ENCODE measurements around the gene HOXB3.

Gene HOXB3

DNA sequence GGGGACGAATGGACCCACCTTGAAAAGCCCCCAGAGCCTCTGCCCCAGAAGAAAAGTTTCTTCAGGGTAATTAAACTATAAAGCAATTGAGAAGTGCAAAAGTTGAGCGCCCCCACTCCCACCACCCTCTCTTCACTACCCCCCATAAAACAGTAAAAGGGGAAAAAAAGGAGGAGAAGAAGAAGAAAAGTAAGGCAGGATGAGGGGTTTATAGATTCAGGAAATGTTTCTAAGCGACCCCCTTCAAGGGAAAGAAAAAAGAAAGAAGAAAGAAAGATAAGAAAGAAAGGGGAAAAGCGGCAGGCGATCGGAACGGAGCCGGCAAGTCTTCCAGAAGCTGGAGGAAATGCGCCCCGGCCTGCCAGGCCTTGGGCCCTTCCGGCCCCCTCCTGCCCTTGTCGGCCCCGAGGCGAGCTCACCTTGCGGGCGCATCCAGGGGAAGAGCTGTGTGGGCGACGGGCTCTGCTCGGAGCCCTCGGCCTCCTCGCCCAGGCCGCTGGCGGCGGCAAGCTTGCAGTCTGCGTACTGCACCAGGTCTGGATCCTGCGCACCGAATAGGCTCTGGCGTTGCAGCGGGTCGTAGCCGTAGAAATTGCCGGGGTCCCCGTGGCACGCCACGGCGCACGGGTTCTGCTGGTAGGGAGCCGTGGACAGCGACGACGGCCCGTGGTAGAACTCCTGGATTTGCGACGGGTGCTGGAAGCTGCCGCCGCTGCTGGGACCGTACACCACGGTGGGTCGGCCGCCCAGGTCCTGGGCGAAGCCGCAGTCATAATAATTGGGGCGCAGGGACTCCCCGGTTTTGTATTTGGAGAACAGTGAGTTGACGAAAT lies 24.0 kb upstream of the HOXB3 start:
- peaks cover 55% of the 10 kb centered on the region for H3K27me3 ChIP-seq (ENCODE audit: insufficient read depth, poor library complexity, severe bottlenecking)
- DNase-seq (ENCODE audit: low spot score) (no peak), ATAC-seq (ENCODE audit: low read depth) (0 out of 3 replicates have a peak, but pooled peaks have one; percentile 8)

DNA sequence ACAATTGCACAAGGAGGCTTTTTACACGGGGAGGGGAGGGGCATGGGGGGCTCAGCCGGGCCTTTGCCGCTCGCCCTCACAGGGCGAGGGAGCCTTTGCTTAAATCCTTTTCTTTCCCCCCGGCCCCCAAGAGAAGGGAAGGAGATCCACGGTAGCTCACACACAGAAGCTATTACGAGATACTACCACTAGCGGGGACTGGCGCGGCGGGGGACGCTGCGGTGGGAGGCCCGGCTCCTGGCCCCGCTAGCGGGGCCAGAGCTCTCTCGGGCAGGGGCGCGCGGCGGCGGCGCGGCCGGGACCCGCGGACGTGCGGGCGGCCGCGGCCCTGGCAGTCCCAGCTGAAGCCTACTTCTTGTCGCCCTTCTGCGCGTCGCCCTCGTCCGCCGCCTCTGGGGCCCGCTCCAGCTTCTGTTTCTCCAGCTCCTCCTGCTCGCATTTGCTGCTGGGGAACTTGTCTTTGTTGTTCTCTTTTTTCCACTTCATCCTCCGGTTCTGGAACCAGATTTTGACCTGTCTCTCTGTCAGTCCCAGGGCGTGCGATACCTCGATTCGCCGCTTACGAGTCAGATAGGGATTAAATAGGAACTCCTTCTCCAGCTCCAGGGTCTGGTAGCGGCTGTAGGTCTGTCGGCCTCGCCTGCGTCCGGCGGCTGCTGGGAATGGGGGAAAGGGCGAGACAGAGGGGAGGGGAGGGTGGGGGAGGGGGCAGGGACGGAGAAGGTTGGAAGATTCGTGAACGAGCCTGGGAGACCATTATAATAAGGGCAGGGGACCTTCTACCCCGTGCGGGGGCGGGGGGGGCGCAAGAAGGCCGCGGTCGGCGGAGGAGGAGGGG lies 23.0 kb upstream of the HOXB3 start:
- Histone ChIP-seq H3K4me3 (ENCODE audit: severe bottlenecking) (peak overlapping the region; percentile 35), H3K36me3 (ENCODE audit: low read depth) (no peaks in the 10 kb centered on the region), H3K9me3 (ENCODE audit: severe bottlenecking) (no peaks in the 10 kb centered on the region), H3K4me1 (ENCODE audit: insufficient read depth, poor library complexity, severe bottlenecking) (peaks cover 5% of the 10 kb centered on the region), H3K27me3 (ENCODE audit: insufficient read depth, poor library complexity, severe bottlenecking) (peaks cover 45% of the 10 kb centered on the region), H3K27ac (ENCODE audit: poor library complexity, severe bottlenecking) (no peak overlapping the region)
- TF ChIP-seq, protein P1, sequence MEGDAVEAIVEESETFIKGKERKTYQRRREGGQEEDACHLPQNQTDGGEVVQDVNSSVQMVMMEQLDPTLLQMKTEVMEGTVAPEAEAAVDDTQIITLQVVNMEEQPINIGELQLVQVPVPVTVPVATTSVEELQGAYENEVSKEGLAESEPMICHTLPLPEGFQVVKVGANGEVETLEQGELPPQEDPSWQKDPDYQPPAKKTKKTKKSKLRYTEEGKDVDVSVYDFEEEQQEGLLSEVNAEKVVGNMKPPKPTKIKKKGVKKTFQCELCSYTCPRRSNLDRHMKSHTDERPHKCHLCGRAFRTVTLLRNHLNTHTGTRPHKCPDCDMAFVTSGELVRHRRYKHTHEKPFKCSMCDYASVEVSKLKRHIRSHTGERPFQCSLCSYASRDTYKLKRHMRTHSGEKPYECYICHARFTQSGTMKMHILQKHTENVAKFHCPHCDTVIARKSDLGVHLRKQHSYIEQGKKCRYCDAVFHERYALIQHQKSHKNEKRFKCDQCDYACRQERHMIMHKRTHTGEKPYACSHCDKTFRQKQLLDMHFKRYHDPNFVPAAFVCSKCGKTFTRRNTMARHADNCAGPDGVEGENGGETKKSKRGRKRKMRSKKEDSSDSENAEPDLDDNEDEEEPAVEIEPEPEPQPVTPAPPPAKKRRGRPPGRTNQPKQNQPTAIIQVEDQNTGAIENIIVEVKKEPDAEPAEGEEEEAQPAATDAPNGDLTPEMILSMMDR (IDR thresholded peaks at IDR 0.05; ENCODE audit: poor library complexity, severe bottlenecking) = peak; percentile 41
- DNase-seq (ENCODE audit: low spot score) = no peak
- peak; percentile 33 for ATAC-seq (ENCODE audit: low read depth)

More for the DNA sequence above, 24.0 kb upstream of the HOXB3 start:
- Histone ChIP-seq H3K27ac (ENCODE audit: poor library complexity, severe bottlenecking) (no peak overlapping the region), H3K4me3 (ENCODE audit: severe bottlenecking) (no peak overlapping the region), H3K9me3 (ENCODE audit: severe bottlenecking) (no peaks in the 10 kb centered on the region), H3K36me3 (ENCODE audit: low read depth) (no peaks in the 10 kb centered on the region), H3K4me1 (ENCODE audit: insufficient read depth, poor library complexity, severe bottlenecking) (peaks cover 9% of the 10 kb centered on the region)
- TF ChIP-seq, protein P1 (IDR thresholded peaks at IDR 0.05; ENCODE audit: poor library complexity, severe bottlenecking) = no peak

DNA sequence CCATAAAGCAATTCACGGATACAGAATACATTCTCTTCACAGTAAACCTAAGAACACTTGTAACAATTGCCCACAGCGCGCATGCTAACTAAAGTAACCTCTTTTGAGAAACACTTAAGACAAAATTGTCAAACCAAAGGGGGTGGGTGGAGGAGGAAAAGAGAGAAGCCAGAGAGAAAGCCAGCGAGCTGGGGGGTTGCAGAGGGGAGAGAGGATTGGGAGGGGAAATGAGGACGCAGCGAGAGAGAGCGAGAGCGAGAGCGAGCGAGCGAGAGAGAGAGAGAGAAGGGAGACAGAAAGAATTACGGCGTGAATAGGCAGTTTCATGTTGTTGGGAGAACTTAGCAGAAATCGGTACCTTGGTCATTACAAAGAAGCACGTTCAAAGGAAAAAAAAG lies 22.4 kb upstream of the HOXB3 start:
- no peaks in the 10 kb centered on the region for H3K36me3 ChIP-seq (ENCODE audit: low read depth)
- H3K27me3 ChIP-seq (ENCODE audit: insufficient read depth, poor library complexity, severe bottlenecking) = peaks cover 39% of the 10 kb centered on the region
- H3K4me3 ChIP-seq (ENCODE audit: severe bottlenecking) = peak overlapping the region; percentile 35
- H3K4me1 ChIP-seq (ENCODE audit: insufficient read depth, poor library complexity, severe bottlenecking) = peaks cover 5% of the 10 kb centered on the region
- no peak for DNase-seq (ENCODE audit: low spot score)
- H3K27ac ChIP-seq (ENCODE audit: poor library complexity, severe bottlenecking) = no peak overlapping the region
- H3K9me3 ChIP-seq (ENCODE audit: severe bottlenecking) = no peaks in the 10 kb centered on the region
- TF ChIP-seq, protein P1 (IDR thresholded peaks at IDR 0.05; ENCODE audit: poor library complexity, severe bottlenecking) = no peak
- no peak for ATAC-seq (ENCODE audit: low read depth)

DNA sequence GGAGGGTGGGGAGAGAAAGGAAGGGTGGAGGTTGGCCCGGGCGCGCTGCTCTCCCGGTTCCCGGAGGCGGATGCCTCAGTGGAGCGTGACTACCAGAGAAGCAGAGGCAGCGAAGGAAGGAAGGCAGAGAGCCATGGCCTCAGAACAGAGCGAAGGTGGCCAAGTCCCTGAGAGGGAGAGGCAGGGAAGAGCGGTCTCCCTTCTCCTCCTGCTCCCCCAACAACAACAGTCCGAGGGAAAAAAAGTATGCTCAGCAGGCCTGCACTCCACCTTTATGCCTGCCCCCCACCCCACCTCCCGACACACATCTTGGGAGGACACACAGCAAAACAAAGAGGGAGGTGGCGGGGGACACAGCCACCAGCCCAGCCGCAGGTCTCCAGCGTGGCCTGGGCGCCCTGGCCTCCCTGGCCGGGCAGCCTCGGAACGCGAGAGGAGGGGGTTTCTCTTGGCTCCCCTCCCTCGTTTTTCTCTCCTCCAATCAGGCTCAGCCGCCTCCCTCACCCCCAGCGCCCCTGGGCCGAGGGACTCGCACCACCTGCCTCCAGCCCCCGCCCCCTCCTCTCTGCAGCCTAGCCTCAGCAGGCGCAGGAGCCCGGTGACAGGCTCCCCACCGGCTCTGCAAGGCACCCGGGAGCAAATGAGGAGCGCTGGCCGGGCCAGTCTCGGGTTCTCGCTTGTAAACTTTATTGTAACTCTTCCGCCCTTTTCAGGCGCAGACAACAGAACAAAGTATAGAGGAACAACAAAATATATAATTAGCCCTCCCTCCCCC lies 21.8 kb upstream of the HOXB3 start:
- DNase-seq (ENCODE audit: low spot score) (no peak), ATAC-seq (ENCODE audit: low read depth) (peak; percentile 10; the same call in 2 of the 3 replicates)
- H3K27me3 ChIP-seq (ENCODE audit: insufficient read depth, poor library complexity, severe bottlenecking) = peaks cover 33% of the 10 kb centered on the region
- peaks cover 5% of the 10 kb centered on the region for H3K4me1 ChIP-seq (ENCODE audit: insufficient read depth, poor library complexity, severe bottlenecking)
- no peaks in the 10 kb centered on the region for H3K36me3 ChIP-seq (ENCODE audit: low read depth)
- peak overlapping the region; percentile 35 for H3K4me3 ChIP-seq (ENCODE audit: severe bottlenecking)
- TF ChIP-seq, protein P1 (IDR thresholded peaks at IDR 0.05; ENCODE audit: poor library complexity, severe bottlenecking) = no peak
- no peaks in the 10 kb centered on the region for H3K9me3 ChIP-seq (ENCODE audit: severe bottlenecking)
- peak overlapping the region; percentile 66 for H3K27ac ChIP-seq (ENCODE audit: poor library complexity, severe bottlenecking)
